ENCODE data around the gene GCN1. TPM values are rescaled to one million over a fixed set of nuclear protein-coding genes. Genes with fewer than 3 reads are reported as not detected.

GCN1 gene
- total and polyA plus RNA-seq, 2 of the 8 experiments (the other 6 are each of a cell fraction or from before 2014, with no cell fraction given), result 61.4 to 133 TPM

DNA sequence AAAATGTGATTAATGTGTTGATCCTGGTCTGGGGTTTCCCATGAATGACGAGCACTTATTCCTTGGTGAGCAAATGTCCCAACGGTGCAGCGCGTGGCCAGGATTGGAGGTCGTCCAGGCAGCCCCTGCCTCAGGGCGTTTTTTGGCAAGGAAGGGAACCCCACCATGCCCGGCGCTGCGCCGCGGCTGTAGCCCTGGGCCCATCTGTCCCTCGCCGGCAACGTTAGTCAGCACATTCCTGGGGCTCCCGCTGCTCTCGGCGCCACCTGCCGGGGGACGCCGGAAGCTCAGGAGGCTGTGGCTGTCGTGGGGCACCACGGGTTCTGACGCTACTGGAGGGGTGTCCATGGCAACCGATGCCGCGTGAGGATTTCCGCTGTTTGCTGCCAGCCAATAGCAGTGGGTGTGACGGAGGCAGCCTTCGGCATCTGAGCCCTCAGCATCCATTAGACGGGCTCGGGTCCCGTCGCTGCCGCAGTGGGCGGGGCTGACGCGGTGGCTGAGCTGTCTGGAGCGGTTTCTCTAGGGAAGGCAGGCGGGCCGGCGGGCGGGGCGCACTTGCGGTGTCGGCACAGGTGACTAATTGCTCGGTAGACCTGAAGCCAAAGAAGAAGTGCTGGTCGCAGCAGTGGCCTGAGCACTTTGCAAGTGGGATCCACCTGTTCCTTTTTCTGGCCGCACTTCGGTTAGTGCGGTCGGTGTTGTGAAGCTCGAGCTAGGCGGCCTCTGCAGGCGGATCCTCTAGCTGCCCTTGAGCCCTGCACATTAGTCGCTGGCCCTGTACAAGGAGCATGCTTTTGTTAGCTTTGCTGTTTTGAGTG, 107.5 kb downstream of the GCN1 start:
- Histone ChIP-seq H2BK12ac (ENCODE audit: low read depth, low read length) (no peak overlapping the region; the same call in 1 of the 2 replicates), H3K36me3 (ENCODE audit: control insufficient read depth in 2 of 4, insufficient read depth in 4 of 4, low read length in 3 of 4) (no peaks in the 10 kb centered on the region; a peak in 1 of 8 replicates), H3K4me2 (ENCODE audit: insufficient read depth in 1 of 2, low read depth in 2 of 2, low read length in 2 of 2) (peak overlapping the region; percentile 43 to 80), H3K79me2 (ENCODE audit: control insufficient read depth in 1 of 2, insufficient read depth in 2 of 2, low read length in 2 of 2) (no peaks in the 10 kb centered on the region), H2BK120ac (replicated peaks; ENCODE audit: low read depth, low read length) (peak overlapping the region; percentile 95), H4K5ac (ENCODE audit: insufficient read length, low read depth, low read length) (peak overlapping the region; percentile 94), H2BK20ac (ENCODE audit: low read length) (0 out of 2 replicates have a peak overlapping the region, but pooled peaks have one; percentile 82), H3K4me3 (ENCODE audit: extremely low read depth in 1 of 4, insufficient read depth in 2 of 4, low read depth in 3 of 4, low read length in 4 of 4) (peak overlapping the region; percentile 17 to 57 (median 38); a peak in 7 of 8 replicates), H3K9ac (replicated peaks in 1 of 4; ENCODE audit: extremely low read depth in 1 of 4, low read depth in 3 of 4, low read length in 3 of 4) (peak overlapping the region in 2 of 4 experiments; percentile 21 to 37; a peak in 3 of 7 replicates), H3K79me1 (ENCODE audit: low read depth, low read length) (no peaks in the 10 kb centered on the region), H3K4ac (replicated peaks; ENCODE audit: insufficient read length, low read depth, low read length) (peak overlapping the region; percentile 54), H4K8ac (ENCODE audit: extremely low read depth, insufficient read depth, low read length) (no peak overlapping the region), H2BK5ac (ENCODE audit: low read depth, low read length) (peak overlapping the region; percentile 87), H3K14ac (ENCODE audit: insufficient read length) (no peak overlapping the region), H3K23ac (ENCODE audit: insufficient read length) (no peak overlapping the region), H3K27ac (ENCODE audit: low read depth, low read length) (peak overlapping the region; percentile 59), H4K20me1 (replicated peaks in 1 of 2; ENCODE audit: control insufficient read depth in 1 of 2, insufficient read depth in 2 of 2, low read length in 2 of 2) (no peaks in the 10 kb centered on the region), H3K18ac (ENCODE audit: extremely low read depth, low read length) (peak overlapping the region; percentile 92; the same call in 1 of the 2 replicates), H4K91ac (replicated peaks; ENCODE audit: insufficient read length, low read length) (peak overlapping the region; percentile 96), H3K23me2 (ENCODE audit: low read depth, low read length) (peaks cover 4% of the 10 kb centered on the region; the same call in 1 of the 2 replicates), H2AK5ac (ENCODE audit: low read depth, low read length) (no peak overlapping the region), H3K27me3 (replicated peaks in 1 of 4; ENCODE audit: control insufficient read depth in 3 of 4, extremely low read depth in 1 of 4, insufficient read depth in 3 of 4, low read length in 3 of 4) (no peaks in the 10 kb centered on the region), H2AFZ (ENCODE audit: low read length) (no peak overlapping the region), H2BK15ac (ENCODE audit: low read length) (no peak overlapping the region), H3K56ac (replicated peaks; ENCODE audit: insufficient read length, low read depth, low read length) (peak overlapping the region; percentile 79), H3K9me3 (ENCODE audit: insufficient read depth in 2 of 2, low read depth in 1 of 2, low read length in 1 of 2) (no peaks in the 10 kb centered on the region), H3K4me1 (replicated peaks in 1 of 4; ENCODE audit: control insufficient read depth in 3 of 4, insufficient read depth in 4 of 4, low read length in 3 of 4) (peaks cover 9 to 21% (median 12%) of the 10 kb centered on the region in 4 experiments)
- FAIRE-seq (peak; percentile 76), DNase-seq (ENCODE audit: low read depth in 1 of 2, low spot score in 2 of 2) (peak; percentile 100)
- whole genome bisulfite sequencing, 2 experiments (ENCODE audit: extremely low coverage in 1 of 2, insufficient coverage in 1 of 2, insufficient read length in 1 of 2, insufficient replicate concordance in 2 of 2, low coverage in 1 of 2, low lambda C conversion rate in 2 of 2, missing lambda C conversion rate in 1 of 2), result 4% methylated on average over 49 of the region's 55 CpGs; no CpG with 5 or more reads in 1 of the 2 experiments
- ChIA-PET POLR2A (ENCODE audit: partially characterized antibody) (interaction anchor here (0.9 to 11.7 kb wide), 12 partner anchors 9 to 205 kb away, joined by 3 to 96 read pairs (median 4); partner anchors contain the start of genes BICDL1, RAB35, RNU4-1 and RNU4-2), CTCF (ENCODE audit: partially characterized antibody) (interaction anchor here (0.6 to 1.4 kb wide), 22 partner anchors 9 to 391 kb away, joined by 3 to 12 read pairs (median 3); partner anchors contain the start of gene RAB35)
- TF ChIP-seq RAD21 (IDR thresholded peaks at IDR 0.05 in 1 of 2, conservative IDR thresholded peaks at IDR 0.05 in 1 of 2; ENCODE audit: low read depth in 2 of 2, low read length in 2 of 2) (peak; percentile 62 to 79), CHD2 (IDR thresholded peaks at IDR 0.05; ENCODE audit: low read length) (peak; percentile 69), NRF1 (IDR thresholded peaks at IDR 0.05; ENCODE audit: low read depth, low read length) (no peak), HDAC6 (IDR thresholded peaks at IDR 0.05; ENCODE audit: low read depth, low read length) (no peak), POLR2A (IDR thresholded peaks at IDR 0.05; ENCODE audit: control extremely low read depth in 1 of 2, low read depth in 2 of 2, low read length in 2 of 2) (peak; percentile 52 to 79), YY1 (IDR thresholded peaks at IDR 0.05; ENCODE audit: low read depth, low read length) (peak; percentile 83), BRCA1 (IDR thresholded peaks at IDR 0.05; ENCODE audit: low read depth, low read length) (no peak), CTBP2 (IDR thresholded peaks at IDR 0.05; ENCODE audit: borderline replicate concordance, insufficient read depth, insufficient read length, low read length) (peak; percentile 90), FOSL1 (IDR thresholded peaks at IDR 0.05; ENCODE audit: insufficient read depth, low read depth, low read length) (no peak)
- TF ChIP-seq, protein P1, sequence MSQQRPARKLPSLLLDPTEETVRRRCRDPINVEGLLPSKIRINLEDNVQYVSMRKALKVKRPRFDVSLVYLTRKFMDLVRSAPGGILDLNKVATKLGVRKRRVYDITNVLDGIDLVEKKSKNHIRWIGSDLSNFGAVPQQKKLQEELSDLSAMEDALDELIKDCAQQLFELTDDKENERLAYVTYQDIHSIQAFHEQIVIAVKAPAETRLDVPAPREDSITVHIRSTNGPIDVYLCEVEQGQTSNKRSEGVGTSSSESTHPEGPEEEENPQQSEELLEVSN (IDR thresholded peaks at IDR 0.05), result no peak; the same call in 1 of the 2 replicates

All from H1 (cell line).